ENCODE data around the gene NFKBIA. TPM values are rescaled to one million over a fixed set of nuclear protein-coding genes. Genes with fewer than 3 reads are reported as not detected.

Gene NFKBIA
- total RNA-seq, 6 experiments from 2014 or later = 27.6 to 52.1 (median 48.3) TPM

DNA sequence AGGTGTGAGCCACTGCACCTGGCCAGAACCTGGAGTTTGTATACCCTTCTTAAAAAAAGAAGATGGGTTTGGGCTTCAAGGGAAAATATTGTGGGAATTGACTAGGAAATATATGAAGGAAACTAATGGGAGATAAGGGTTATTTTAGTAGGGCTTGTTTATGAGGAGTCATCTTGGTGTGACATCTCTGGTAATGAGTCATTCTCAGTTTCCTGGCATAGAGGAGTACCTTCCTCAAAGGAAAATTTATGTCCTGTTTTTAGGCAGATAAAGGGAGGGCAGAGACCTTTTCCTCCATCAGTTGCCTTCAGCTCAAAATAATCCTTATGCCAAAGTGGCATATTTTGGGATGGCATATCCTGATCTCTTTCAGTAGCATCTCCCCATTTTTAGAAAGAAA lies 30.6 kb upstream of the NFKBIA start:
- Mint-ChIP-seq H3K4me1 (ENCODE audit: low read depth) (peaks cover 15% of the 10 kb centered on the region), H3K36me3 (ENCODE audit: low read depth) (no peaks in the 10 kb centered on the region), H3K27ac (no peak overlapping the region), H3K4me3 (no peak overlapping the region), H3K9me3 (peaks cover 5% of the 10 kb centered on the region), H3K27me3 (ENCODE audit: insufficient read depth) (no peaks in the 10 kb centered on the region)
- TF ChIP-seq, protein P1, sequence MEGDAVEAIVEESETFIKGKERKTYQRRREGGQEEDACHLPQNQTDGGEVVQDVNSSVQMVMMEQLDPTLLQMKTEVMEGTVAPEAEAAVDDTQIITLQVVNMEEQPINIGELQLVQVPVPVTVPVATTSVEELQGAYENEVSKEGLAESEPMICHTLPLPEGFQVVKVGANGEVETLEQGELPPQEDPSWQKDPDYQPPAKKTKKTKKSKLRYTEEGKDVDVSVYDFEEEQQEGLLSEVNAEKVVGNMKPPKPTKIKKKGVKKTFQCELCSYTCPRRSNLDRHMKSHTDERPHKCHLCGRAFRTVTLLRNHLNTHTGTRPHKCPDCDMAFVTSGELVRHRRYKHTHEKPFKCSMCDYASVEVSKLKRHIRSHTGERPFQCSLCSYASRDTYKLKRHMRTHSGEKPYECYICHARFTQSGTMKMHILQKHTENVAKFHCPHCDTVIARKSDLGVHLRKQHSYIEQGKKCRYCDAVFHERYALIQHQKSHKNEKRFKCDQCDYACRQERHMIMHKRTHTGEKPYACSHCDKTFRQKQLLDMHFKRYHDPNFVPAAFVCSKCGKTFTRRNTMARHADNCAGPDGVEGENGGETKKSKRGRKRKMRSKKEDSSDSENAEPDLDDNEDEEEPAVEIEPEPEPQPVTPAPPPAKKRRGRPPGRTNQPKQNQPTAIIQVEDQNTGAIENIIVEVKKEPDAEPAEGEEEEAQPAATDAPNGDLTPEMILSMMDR (IDR thresholded peaks at IDR 0.05) = no peak
- DNase-seq = peak; percentile 35

GRCh38 chr14:35433826-35434225 lies 29.3 kb upstream of the NFKBIA start:
- Mint-ChIP-seq H3K27ac (no peak overlapping the region), H3K4me1 (ENCODE audit: low read depth) (peaks cover 20% of the 10 kb centered on the region), H3K27me3 (ENCODE audit: insufficient read depth) (no peaks in the 10 kb centered on the region), H3K9me3 (peaks cover 5% of the 10 kb centered on the region), H3K4me3 (no peak overlapping the region), H3K36me3 (ENCODE audit: low read depth) (no peaks in the 10 kb centered on the region)
- TF ChIP-seq, protein P1 (IDR thresholded peaks at IDR 0.05) = no peak
- no peak for DNase-seq

DNA sequence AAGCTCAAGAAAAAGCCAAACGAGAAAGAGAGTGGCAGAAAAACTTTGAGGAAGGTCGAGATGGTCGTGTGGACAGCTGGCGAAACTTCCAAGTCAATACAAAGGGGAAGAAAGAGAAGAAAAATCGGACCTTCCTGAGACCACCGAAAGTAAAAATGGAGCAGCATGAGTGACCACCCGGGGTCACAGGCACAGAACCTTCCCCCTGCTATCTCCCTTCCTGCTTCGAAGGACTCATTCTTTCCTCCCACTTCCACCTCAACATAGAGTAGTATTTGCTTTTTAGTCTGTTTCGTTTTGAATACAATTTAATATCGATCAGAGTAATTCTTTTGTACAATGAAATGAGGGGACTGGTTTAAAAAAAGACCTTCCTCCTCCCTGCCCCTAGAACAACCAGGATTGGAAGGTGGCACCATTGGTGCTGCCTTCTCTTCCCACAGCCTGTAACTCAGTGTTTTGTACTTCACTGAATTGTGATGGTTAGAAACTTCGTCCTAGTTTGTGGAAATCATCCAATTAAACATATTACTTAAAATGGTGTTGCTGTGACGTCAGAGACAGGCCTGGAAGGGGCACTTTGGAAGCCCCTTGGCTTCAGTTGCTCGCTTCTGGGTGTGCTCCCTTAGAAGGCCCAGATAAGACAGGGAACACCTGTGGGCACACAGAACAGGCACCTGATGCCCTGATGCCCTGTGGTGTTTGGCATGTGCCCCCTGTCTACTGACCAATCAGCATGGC lies 26.1 kb upstream of the NFKBIA start:
- no peaks in the 10 kb centered on the region for H3K36me3 Mint-ChIP-seq (ENCODE audit: low read depth)
- TF ChIP-seq, protein P1 (IDR thresholded peaks at IDR 0.05) = no peak
- no peak overlapping the region; the same call in 1 of the 2 replicates for H3K27ac Mint-ChIP-seq
- no peak for DNase-seq
- H3K4me3 Mint-ChIP-seq = peak overlapping the region; percentile 27; the same call in 1 of the 2 replicates
- peaks cover 20% of the 10 kb centered on the region for H3K4me1 Mint-ChIP-seq (ENCODE audit: low read depth)
- peaks cover 5% of the 10 kb centered on the region for H3K9me3 Mint-ChIP-seq
- H3K27me3 Mint-ChIP-seq (ENCODE audit: insufficient read depth) = no peaks in the 10 kb centered on the region

- H3K4me1 Mint-ChIP-seq (ENCODE audit: low read depth) = peaks cover 13% of the 10 kb centered on the region
- TF ChIP-seq, protein P1 (IDR thresholded peaks at IDR 0.05) = no peak
- H3K4me3 Mint-ChIP-seq = peak overlapping the region; percentile 27; the same call in 1 of the 2 replicates
- H3K36me3 Mint-ChIP-seq (ENCODE audit: low read depth) = no peaks in the 10 kb centered on the region
- no peak for DNase-seq
- H3K9me3 Mint-ChIP-seq = no peaks in the 10 kb centered on the region; the same call in 1 of the 2 replicates
- no peaks in the 10 kb centered on the region for H3K27me3 Mint-ChIP-seq (ENCODE audit: insufficient read depth)
- no peak overlapping the region; the same call in 1 of the 2 replicates for H3K27ac Mint-ChIP-seq
These were observed 25.4 kb upstream of the NFKBIA start for GRCh38 chr14:35429951-35430350.

DNA sequence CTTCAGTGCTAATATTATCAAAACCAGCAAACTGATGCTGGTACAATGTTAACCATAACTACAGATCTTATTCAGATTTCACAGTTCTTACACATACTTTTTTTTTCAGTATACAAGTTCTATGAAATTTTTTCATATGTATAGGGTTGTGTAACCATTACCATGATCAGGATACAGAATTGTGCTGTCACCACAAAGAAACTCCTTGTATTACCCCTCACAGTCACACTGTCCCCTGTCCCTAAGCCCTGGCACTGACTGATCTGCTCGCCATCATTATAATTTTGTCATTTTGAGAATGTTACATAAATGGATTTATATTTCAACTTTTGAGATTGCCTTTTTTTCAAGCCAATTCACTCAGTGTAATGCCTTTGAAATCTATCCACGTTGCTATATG lies 21.3 kb upstream of the NFKBIA start:
- TF ChIP-seq, protein P1 (IDR thresholded peaks at IDR 0.05) = no peak

More for the DNA sequence above, 21.3 kb upstream of the NFKBIA start:
- Mint-ChIP-seq H3K9me3 (0 out of 2 replicates have a peak, but pooled peaks cover 4% of the 10 kb centered on the region), H3K27me3 (ENCODE audit: insufficient read depth) (no peaks in the 10 kb centered on the region), H3K4me3 (no peak overlapping the region), H3K27ac (no peak overlapping the region), H3K4me1 (ENCODE audit: low read depth) (peaks cover 29% of the 10 kb centered on the region), H3K36me3 (ENCODE audit: low read depth) (no peaks in the 10 kb centered on the region)
- DNase-seq = no peak

Measured in HFFc6 (cell line).